Small intestine (tissue), 7 donors: ENCODE data around the gene MMP24. TPM values are rescaled to one million over a fixed set of nuclear protein-coding genes. Genes with fewer than 3 reads are reported as not detected.

ENCODE experiments used
- DNase-seq, 2 donors: peaks; one replicate each; pipeline versions ENCODE4 v3.0.0 to v3.0.0-alpha.2; 2013
- FAIRE-seq: peaks from 2 replicates; lab custom pipeline; 2012; peaks lifted over from hg19 to GRCh38; lab: Jason Lieb, UNC
- H3K27ac ChIP-seq, 3 donors: one replicate each; pipeline ENCODE4 v1.5.1; 2013; ENCODE audit warnings: low read length in 2 of 3, mild to moderate bottlenecking in 2 of 3, control low read depth in 1 of 3, inconsistent platforms in 1 of 3, low read depth in 1 of 3, moderate library complexity in 1 of 3
- H3K27me3 ChIP-seq, 3 donors: one replicate each; pipeline ENCODE4 v1.6.1; 2013; ENCODE audit warnings: low read length in 3 of 3, inconsistent platforms in 1 of 3; ENCODE audit not compliant: control insufficient read depth in 3 of 3, insufficient read depth in 3 of 3
- H3K36me3 ChIP-seq, 3 donors: one replicate each; pipeline ENCODE4 v1.6.1; 2013; ENCODE audit warnings: low read length in 3 of 3, inconsistent platforms in 1 of 3, low read depth in 1 of 3, mild to moderate bottlenecking in 1 of 3, moderate library complexity in 1 of 3; ENCODE audit not compliant: control insufficient read depth in 3 of 3, insufficient read depth in 2 of 3
- H3K4me1 ChIP-seq, 3 donors: one replicate each; pipeline ENCODE4 v1.6.1; 2013; ENCODE audit warnings: low read length in 2 of 3, inconsistent platforms in 1 of 3, low read depth in 1 of 3, mild to moderate bottlenecking in 1 of 3, moderate library complexity in 1 of 3; ENCODE audit not compliant: control insufficient read depth in 3 of 3, insufficient read depth in 2 of 3
- H3K4me3 ChIP-seq, 3 donors: one replicate each; pipeline ENCODE4 v1.5.1; 2013; ENCODE audit warnings: low read length in 3 of 3, control low read depth in 1 of 3, inconsistent platforms in 1 of 3, low read depth in 1 of 3, mild to moderate bottlenecking in 1 of 3, moderate library complexity in 1 of 3
- H3K9me3 ChIP-seq, 2 donors: one replicate each; pipeline ENCODE4 v1.6.1; 2013; ENCODE audit warnings: low read depth in 1 of 2, low read length in 1 of 2; ENCODE audit not compliant: control insufficient read depth in 2 of 2, insufficient read depth in 1 of 2
- WGBS, 3 donors: extraction: QIAGEN DNeasy Blood & Tissue Kit; methylation state at CpG; one replicate each; pipeline ENCODE4 v1.1.7; 2013; 5-methylcytosine and 5-hydroxymethylcytosine counted together
- polyA plus RNA-seq, 4 donors: library from polyadenylated mRNA; stranded (reverse) in 3 of 4; unstranded in 1 of 4; fragments of 200-250 nt in 3 of 4; fragments of 120-200 nt in 1 of 4; gene quantifications; one replicate each; pipeline versions ENCODE4 v1.2.1 to v1.2.3, GENCODE V29; 2013
- donor health status: healthy with polysubstance abuse.
- donor health status: control.
- donor health status: control.
- donor health status: Bipolar disorder and iron deficiency.
- donor health status: healthy.

MMP24 gene
- polyA plus RNA-seq, 4 donors = 0.54 to 1.3 (median 0.73) TPM

DNA sequence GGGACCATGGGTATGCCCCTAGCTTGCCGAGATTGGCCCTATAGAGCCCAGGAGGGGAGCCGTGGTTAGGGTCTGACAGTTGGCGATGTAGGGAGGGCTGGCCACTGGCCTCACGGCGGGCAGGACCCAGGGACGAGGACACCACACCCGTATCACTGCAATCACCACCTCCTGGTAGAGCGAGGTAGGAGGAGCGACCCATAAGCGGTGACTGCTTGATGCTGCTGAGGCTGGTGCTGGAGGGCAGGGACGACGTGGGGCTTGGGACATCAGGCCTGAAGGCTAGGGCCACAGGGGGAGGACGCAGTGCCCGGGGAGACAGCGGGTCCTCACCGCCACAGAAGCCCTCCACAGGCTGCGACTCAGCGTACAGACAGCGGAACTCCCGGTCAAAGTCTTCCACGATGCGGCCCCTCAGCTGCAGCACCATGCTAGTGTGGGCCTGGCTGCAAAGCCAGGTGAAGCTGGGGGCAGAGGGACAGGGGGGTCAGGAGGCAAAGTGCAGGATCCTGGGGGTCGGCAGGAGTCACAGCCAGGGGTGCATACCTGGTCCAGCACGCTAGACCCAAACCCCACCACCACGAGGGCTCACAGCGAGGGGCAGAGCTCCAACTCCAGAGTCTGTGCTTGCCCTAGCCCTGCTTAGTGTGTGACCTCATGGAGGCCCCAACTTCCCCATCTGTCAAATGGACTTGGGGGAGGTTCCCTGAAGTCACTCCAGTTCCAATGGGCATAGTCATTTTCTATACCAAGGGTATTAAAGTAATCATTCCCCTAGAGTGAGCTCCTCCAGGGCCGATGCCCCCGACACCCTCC lies 61.2 kb downstream of the MMP24 start:
- H3K4me1 ChIP-seq = peaks cover 5 to 35% (median 13%) of the 10 kb centered on the region in 3 donors
- H3K4me3 ChIP-seq = no peak overlapping the region
- H3K27me3 ChIP-seq = no peaks in the 10 kb centered on the region
- H3K9me3 ChIP-seq = no peaks in the 10 kb centered on the region
- WGBS, 3 donors = 86 to 88% (median 88%) methylated on average over 24 to 28 of the region's 28 CpGs
- peaks cover 0 to 8% (median 0%) of the 10 kb centered on the region in 3 donors for H3K36me3 ChIP-seq
- no peak overlapping the region for H3K27ac ChIP-seq
- no peak for FAIRE-seq
- DNase-seq = no peak

DNA sequence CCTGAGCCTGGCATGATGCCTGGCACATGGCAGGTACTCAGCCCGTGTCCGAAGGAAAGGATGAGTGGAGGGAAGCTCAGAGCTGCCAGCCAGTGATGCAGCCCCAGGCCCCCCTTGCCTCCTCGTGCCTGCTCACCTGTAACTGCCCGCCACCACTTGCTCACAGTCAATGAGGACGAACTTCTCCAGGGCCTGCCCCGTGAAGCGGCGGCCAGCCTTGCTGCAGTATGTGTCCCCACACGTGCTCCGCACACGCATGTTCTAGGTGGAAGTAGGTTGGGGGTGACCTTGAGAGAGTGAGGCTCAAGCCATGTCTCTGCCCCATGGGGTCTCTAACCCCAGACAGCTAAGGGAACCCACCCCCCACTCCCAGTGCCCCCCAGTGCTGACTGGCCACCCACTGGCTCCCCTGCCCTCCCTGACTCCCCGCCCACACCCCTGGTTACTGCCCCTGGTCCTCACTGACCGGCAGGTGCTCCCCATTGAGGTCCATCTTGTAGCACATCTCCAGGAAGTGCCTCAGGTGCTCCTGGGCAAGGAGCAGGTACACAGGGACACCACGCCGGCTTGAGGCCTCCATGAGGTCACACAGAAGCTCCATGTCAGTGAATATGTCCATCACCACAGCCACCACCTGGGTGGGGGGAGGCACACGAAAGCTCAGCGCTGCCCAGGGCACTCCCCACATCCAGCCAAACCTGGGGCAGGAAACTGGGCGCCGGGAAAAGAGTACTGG lies 62.0 kb downstream of the MMP24 start:
- Histone ChIP-seq H3K4me3 (no peak overlapping the region), H3K27ac (no peak overlapping the region), H3K36me3 (peaks cover 0 to 2% (median 0%) of the 10 kb centered on the region in 3 donors), H3K4me1 (peaks cover under 1 to 31% (median 11%) of the 10 kb centered on the region in 3 donors), H3K9me3 (no peaks in the 10 kb centered on the region), H3K27me3 (no peaks in the 10 kb centered on the region)
- no peak for FAIRE-seq
- 85 to 91% (median 86%) methylated on average over 19 of the region's 19 CpGs for WGBS, 3 donors
- DNase-seq = no peak

DNA sequence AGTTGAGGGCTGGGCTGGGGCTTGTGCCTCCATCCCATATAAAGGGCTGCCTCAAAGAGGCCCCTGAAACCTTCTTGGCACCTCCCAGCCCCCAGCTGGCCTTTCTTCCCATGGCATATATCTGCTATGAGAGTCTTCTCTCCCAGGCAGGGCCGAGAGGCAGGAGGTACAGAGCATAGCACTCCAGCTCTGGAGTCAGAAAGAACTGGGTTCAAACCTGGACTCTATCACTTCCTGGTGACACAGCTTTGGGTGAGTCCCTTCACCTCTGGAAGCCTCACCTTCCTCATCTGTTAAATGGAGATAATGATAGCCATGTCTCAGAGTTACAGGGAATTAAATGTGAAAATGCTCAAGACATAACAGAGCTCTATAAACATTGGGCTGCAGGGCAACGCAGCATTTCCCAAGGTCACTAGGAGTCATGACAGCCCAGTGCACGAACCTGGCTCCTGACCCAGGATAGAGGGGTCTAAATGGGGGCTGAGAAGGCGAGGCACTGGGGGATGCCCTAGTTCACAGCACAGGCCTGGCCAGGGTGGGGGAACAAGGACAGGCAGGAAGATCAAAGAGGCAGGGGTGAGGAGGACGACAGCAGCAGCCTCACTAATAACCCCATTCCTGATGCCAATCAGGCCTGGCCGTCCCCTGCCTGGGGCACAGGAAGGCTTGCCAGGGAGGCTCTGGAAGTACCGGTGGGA lies 63.8 kb downstream of the MMP24 start:
- FAIRE-seq (no peak), DNase-seq (no peak)
- Histone ChIP-seq H3K4me1 (peaks cover 0 to 25% (median 8%) of the 10 kb centered on the region in 3 donors), H3K9me3 (no peaks in the 10 kb centered on the region), H3K27me3 (no peaks in the 10 kb centered on the region), H3K27ac (no peak overlapping the region), H3K4me3 (no peak overlapping the region), H3K36me3 (no peaks in the 10 kb centered on the region)
- 65 to 74% (median 65%) methylated on average over 5 to 7 of the region's 7 CpGs for whole genome bisulfite sequencing, 3 donors

DNA sequence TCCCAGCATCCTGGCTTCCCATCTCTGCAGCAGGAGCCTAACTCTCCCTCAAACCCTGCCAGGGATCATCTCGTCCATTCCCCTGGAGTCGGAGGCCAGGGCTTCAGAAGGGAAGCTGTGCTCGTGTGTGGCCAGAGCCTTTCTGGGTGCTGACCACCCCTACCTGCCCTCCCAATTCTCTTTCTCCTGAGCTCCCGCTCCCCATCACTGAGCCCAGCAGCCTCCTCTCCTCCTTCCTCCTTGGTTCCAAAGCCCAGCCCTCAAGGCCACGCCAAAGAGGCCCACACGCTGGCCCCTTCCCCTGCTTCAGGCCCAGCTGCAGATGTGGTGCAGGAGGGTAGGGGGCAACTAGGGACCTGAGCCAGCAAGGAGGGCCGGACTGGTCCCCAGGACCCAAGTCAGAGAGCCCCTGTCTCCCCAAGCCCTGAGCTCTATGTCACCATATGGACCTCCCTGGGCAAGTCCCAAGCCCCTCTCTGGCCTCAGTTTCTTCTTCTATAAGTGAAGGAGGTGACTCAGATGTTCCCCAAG lies 64.5 kb downstream of the MMP24 start:
- WGBS, 3 donors = 83 to 89% (median 84%) methylated on average over 7 of the region's 7 CpGs
- no peak overlapping the region for H3K4me3 ChIP-seq
- DNase-seq (no peak), FAIRE-seq (no peak)
- no peaks in the 10 kb centered on the region for H3K36me3 ChIP-seq
- H3K27ac ChIP-seq = no peak overlapping the region
- peaks cover 0 to 19% (median 6%) of the 10 kb centered on the region in 3 donors for H3K4me1 ChIP-seq
- H3K9me3 ChIP-seq = no peaks in the 10 kb centered on the region
- H3K27me3 ChIP-seq = no peaks in the 10 kb centered on the region

- peaks cover 0 to 11% (median 0%) of the 10 kb centered on the region in 3 donors for H3K4me1 ChIP-seq
- no peak within 1 kb of the TSS for H3K27ac ChIP-seq
- FAIRE-seq (no peak), DNase-seq (no peak)
- no peaks in the 10 kb centered on the region for H3K36me3 ChIP-seq
- H3K9me3 ChIP-seq = no peaks in the 10 kb centered on the region
- H3K27me3 ChIP-seq = no peaks in the 10 kb centered on the region
- H3K4me3 ChIP-seq = no peak within 1 kb of the TSS
- 84 to 87% (median 85%) methylated on average over 20 to 40 of the region's 40 CpGs for WGBS, 3 donors
These were observed 65.4 kb downstream of the MMP24 start, which contains the start of gene FAM83C for GRCh38 chr20:35291654-35292503. Gene FAM83C, minus strand, starts transcription at chr20:35292425. Its CDS starts 121 bp downstream, at chr20:35292304.

DNA sequence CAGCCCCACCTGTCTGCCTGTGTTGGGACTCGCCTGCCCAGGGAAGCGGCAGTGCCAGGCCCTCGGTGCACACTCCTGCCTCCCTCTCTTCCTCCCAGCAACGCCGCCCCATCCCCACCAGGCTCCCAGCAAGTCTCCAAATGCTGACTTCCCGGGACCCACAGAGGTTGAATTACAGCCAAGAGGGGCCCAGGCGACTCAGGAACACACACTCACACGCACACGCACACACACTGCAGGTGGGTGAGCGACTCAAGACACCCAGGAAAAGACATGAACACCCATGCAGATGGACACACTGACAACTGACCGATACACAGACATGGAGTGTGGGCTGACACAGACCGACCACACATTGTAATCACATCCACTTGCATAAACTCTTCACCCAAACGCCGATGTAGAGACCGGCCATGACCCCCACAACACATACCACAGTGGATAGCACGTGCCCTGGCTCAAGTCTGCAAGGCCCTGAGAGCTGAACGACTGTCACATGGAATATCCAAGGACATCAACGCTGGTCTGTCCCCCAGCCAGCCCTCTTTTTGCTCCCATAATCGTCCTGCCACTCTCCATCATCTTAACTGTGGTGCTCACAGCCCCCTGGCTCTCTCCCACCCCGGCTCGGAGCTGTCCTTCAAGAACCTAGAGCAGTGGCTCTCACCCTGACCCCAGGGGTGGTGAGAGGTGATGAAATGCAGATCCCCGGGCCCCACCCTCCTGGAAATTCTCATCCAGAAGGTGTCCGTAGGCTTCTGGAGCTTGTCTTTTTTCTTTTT lies 66.2 kb downstream of the MMP24 start:
- no peak overlapping the region for H3K27ac ChIP-seq
- peaks cover 0 to 4% (median 0%) of the 10 kb centered on the region in 3 donors for H3K4me1 ChIP-seq
- no peaks in the 10 kb centered on the region for H3K9me3 ChIP-seq
- no peak overlapping the region for H3K4me3 ChIP-seq
- H3K36me3 ChIP-seq = no peaks in the 10 kb centered on the region
- DNase-seq = no peak
- FAIRE-seq = no peak
- no peaks in the 10 kb centered on the region for H3K27me3 ChIP-seq
- WGBS, 3 donors = 75 to 80% (median 78%) methylated on average over 23 of the region's 23 CpGs
